Thyroid gland (tissue), 4 donors: Measurements from ENCODE around the gene NCKAP1. TPM values are rescaled to one million over a fixed set of nuclear protein-coding genes. Genes with fewer than 3 reads are reported as not detected.

Experiments
- DNase-seq, 2 donors: peaks; one replicate each; pipeline ENCODE4 v3.0.0-alpha.2; 2019
- H3K27ac ChIP-seq, 3 donors: fragments of 200-600 bp; sonication (generic); 1 replicate in 2 of 3; 2 replicates in 1 of 3; pipeline ENCODE4 v1.5.1; 2016 to 2019; ENCODE audit warnings: mild to moderate bottlenecking in 1 of 3, moderate library complexity in 1 of 3
- H3K27me3 ChIP-seq: fragments of 200-600 bp; sonication (generic); one replicate; pipeline ENCODE4 v1.5.1; 2019
- H3K36me3 ChIP-seq, 2 donors: fragments of 200-600 bp; sonication (generic); one replicate each; pipeline ENCODE4 v1.5.1; 2016 to 2019
- H3K4me1 ChIP-seq, 2 donors: fragments of 200-600 bp; sonication (generic); one replicate each; pipeline ENCODE4 v1.5.1; 2017 to 2019
- H3K4me3 ChIP-seq, 3 donors: fragments of 200-600 bp; sonication (generic); replicated peaks in 1 of 3; 1 replicate in 2 of 3; 2 replicates in 1 of 3; pipeline ENCODE4 v1.5.1; 2016; ENCODE audit warnings: mild to moderate bottlenecking in 1 of 3
- H3K9me3 ChIP-seq: fragments of 200-600 bp; sonication (generic); one replicate; pipeline ENCODE4 v1.5.1; 2017
- CTCF ChIP-seq, 6 experiments: fragments of 200-600 bp in 3 of 6; fragments of 450-650 bp in 3 of 6; sonication (generic) in 3 of 6; IDR thresholded peaks; one replicate each; pipeline ENCODE4 v1.5.1; 2016 to 2019; ENCODE audit warnings: antibody characterized with exemption in 6 of 6, mild to moderate bottlenecking in 2 of 6, inconsistent platforms in 1 of 6, moderate library complexity in 1 of 6
- POLR2A ChIP-seq, 2 donors: fragments of 450-650 bp; IDR thresholded peaks; one replicate each; pipeline ENCODE4 v1.6.1; 2017; ENCODE audit warnings: antibody characterized with exemption in 2 of 2, mild to moderate bottlenecking in 2 of 2, moderate library complexity in 1 of 2
- WGBS, 2 donors: methylation state at CpG; one replicate each; pipeline ENCODE4 v1.1.5; 2017; 5-methylcytosine and 5-hydroxymethylcytosine counted together
- intact Hi-C: fragments of 100-400 bp; cut with DNase I; formaldehyde crosslinking; loops from one replicate; pipeline ENCODE4 v1.15.1; 2023
- total RNA-seq, 4 donors: library from RNA; depleted of rRNA; stranded (reverse); fragments of >200 nt; gene quantifications; one replicate each; pipeline ENCODE4 v1.2.3, GENCODE V29; 2016

Gene NCKAP1
- total RNA-seq, 4 donors from 2014 or later = 139 to 214 (median 172) TPM

DNA sequence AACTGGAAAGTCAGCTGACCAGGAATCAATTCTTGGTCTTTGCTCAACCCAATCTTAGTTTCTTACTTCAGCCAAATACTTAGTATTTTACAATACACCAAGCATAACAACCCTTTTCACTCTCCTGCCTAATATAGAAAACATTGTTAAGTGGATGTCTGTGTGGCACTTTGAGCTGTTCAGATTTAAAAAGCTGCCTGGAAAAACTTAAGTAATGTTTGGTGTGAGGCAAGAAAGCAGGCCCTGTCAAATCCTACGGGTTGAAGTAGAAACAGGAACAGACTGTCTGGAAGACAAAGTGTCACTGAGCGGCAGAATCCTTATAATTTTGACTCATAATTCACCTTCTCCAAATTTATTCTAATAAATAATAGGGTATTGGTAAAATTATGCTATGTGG lies 134.7 kb downstream of the NCKAP1 start:
- TF ChIP-seq POLR2A (IDR thresholded peaks at IDR 0.05) = no peak
- TF ChIP-seq CTCF (IDR thresholded peaks at IDR 0.05) = no peak

GRCh38 chr2:182901748-182902147 lies 136.5 kb downstream of the NCKAP1 start:
- 89 to 94% methylated on average over 6 of the region's 6 CpGs for whole genome bisulfite sequencing, 2 donors
- H3K4me3 ChIP-seq = no peak overlapping the region
- intact Hi-C loops = no loop called here

More for the DNA sequence above, 134.7 kb downstream of the NCKAP1 start:
- intact Hi-C loops = no loop called here
- Histone ChIP-seq H3K36me3 (no peaks in the 10 kb centered on the region), H3K4me1 (no peaks in the 10 kb centered on the region), H3K27me3 (no peaks in the 10 kb centered on the region), H3K4me3 (no peak overlapping the region), H3K27ac (no peak overlapping the region), H3K9me3 (no peaks in the 10 kb centered on the region)
- no peak for DNase-seq
- WGBS, 2 donors = 88 to 89% methylated on average over 2 of the region's 2 CpGs

DNA sequence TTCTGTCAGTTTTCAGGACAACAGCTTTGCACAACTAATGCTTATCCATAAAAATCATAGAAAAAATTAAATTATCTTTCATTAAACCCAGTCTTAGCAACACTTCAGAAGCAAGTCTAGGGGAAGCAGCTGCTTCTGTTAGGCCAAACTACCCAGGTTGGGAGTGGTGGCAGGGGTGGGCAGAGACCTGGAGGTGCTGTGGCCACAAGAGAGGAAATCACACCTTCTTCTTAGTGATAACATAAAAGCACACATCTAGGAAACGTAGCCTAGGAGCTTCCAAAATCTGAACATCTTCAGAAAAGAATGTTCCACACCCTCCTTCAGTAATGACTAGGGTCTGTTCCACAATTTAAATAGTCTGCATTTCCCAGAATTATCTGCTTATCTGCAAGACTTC lies 139.5 kb downstream of the NCKAP1 start:
- WGBS, 2 donors = 48 to 57% methylated on average over 1 of the region's 1 CpG
- no peak overlapping the region for H3K27ac ChIP-seq
- no peaks in the 10 kb centered on the region for H3K4me1 ChIP-seq
- DNase-seq = no peak
- intact Hi-C loops = no loop called here
- no peaks in the 10 kb centered on the region for H3K27me3 ChIP-seq
- TF ChIP-seq POLR2A (IDR thresholded peaks at IDR 0.05) (no peak), CTCF (IDR thresholded peaks at IDR 0.05) (no peak)
- H3K9me3 ChIP-seq = no peaks in the 10 kb centered on the region
- no peaks in the 10 kb centered on the region for H3K36me3 ChIP-seq
- no peak overlapping the region for H3K4me3 ChIP-seq

More at GRCh38 chr2:182901748-182902147, 136.5 kb downstream of the NCKAP1 start:
- Histone ChIP-seq H3K27me3 (no peaks in the 10 kb centered on the region), H3K27ac (no peak overlapping the region), H3K9me3 (no peaks in the 10 kb centered on the region), H3K4me1 (no peaks in the 10 kb centered on the region), H3K36me3 (no peaks in the 10 kb centered on the region)
- TF ChIP-seq CTCF (IDR thresholded peaks at IDR 0.05) (no peak), POLR2A (IDR thresholded peaks at IDR 0.05) (no peak)
- no peak for DNase-seq

DNA sequence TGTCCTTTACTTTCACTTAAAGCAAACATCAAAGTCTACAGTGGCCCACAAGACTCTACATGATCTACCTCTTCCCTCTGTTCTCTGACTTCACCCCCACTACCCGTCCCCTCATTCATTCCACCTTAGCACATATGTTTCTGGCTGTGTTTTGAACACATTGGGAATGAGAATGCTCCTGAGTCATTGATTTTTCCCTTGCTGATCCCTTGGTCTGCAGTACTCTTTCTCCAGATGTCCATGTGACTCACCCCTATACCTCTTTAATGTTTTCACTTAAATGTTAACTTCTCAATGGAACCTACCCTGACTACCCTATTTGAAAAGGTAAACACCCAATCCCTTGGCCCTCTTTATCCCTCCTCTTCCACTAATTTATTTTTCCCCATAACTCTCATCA lies 141.1 kb downstream of the NCKAP1 start:
- TF ChIP-seq POLR2A (IDR thresholded peaks at IDR 0.05) = no peak
- TF ChIP-seq CTCF (IDR thresholded peaks at IDR 0.05) = no peak
- Histone ChIP-seq H3K27ac (no peak overlapping the region), H3K9me3 (no peaks in the 10 kb centered on the region), H3K4me1 (no peaks in the 10 kb centered on the region), H3K27me3 (no peaks in the 10 kb centered on the region), H3K36me3 (no peaks in the 10 kb centered on the region), H3K4me3 (no peak overlapping the region)
- intact Hi-C loops = no loop called here
- no peak for DNase-seq
- 90 to 93% methylated on average over 1 of the region's 1 CpG for WGBS, 2 donors

GRCh38 chr2:182895798-182896197 lies 142.5 kb downstream of the NCKAP1 start:
- intact Hi-C loops = no loop called here
- no peak for TF ChIP-seq POLR2A (IDR thresholded peaks at IDR 0.05)
- TF ChIP-seq CTCF (IDR thresholded peaks at IDR 0.05) = no peak
- WGBS, 2 donors = 95 to 97% methylated on average over 6 of the region's 6 CpGs
- H3K4me3 ChIP-seq = no peak overlapping the region
- no peaks in the 10 kb centered on the region for H3K36me3 ChIP-seq
- no peak overlapping the region for H3K27ac ChIP-seq
- no peak for DNase-seq
- no peaks in the 10 kb centered on the region for H3K27me3 ChIP-seq
- no peaks in the 10 kb centered on the region for H3K4me1 ChIP-seq
- no peaks in the 10 kb centered on the region for H3K9me3 ChIP-seq
